Right lung (tissue), 5 donors: ENCODE data around the gene MAP3K5. TPM values are rescaled to one million over a fixed set of nuclear protein-coding genes. Genes with fewer than 3 reads are reported as not detected.
A peak's percentile ranks its signal among the peaks of the same experiment; 100 is the strongest.

Source experiments
- DNase-seq, 2 donors: peaks; one replicate each; pipeline ENCODE4 v3.0.0-alpha.2; 2013
- polyA plus RNA-seq, 5 donors: library from polyadenylated mRNA; unstranded; fragments of 120-200 nt; gene quantifications; one replicate each; pipeline versions ENCODE4 v1.2.1 to v1.2.3, GENCODE V29; 2013; ENCODE audit warnings: inconsistent platforms in 1 of 5, low replicate concordance in 1 of 5; ENCODE audit not compliant: insufficient read length in 5 of 5, insufficient read depth in 1 of 5

Gene MAP3K5
- polyA plus RNA-seq, 5 donors = 6.0 to 7.4 (median 7.0) TPM

GRCh38 chr6:136751522-136751956 is 40.7 kb downstream of the MAP3K5 start:
- no peak for DNase-seq

GRCh38 chr6:136750696-136751521 is 41.4 kb downstream of the MAP3K5 start:
- DNase-seq = no peak

- DNase-seq = no peak
These were observed 42.8 kb downstream of the MAP3K5 start for GRCh38 chr6:136749359-136749997.

- DNase-seq = no peak
These were observed 44.8 kb downstream of the MAP3K5 start for GRCh38 chr6:136747507-136747906.

- DNase-seq = no peak
These were observed 47.0 kb downstream of the MAP3K5 start for GRCh38 chr6:136745300-136745699.

- no peak for DNase-seq
These were observed 47.4 kb downstream of the MAP3K5 start for GRCh38 chr6:136744889-136745288.

- no peak for DNase-seq
These were observed 50.2 kb downstream of the MAP3K5 start for GRCh38 chr6:136742125-136742524.

GRCh38 chr6:136740050-136740974 is 52.0 kb downstream of the MAP3K5 start:
- no peak for DNase-seq

GRCh38 chr6:136739501-136739900 is 52.8 kb downstream of the MAP3K5 start:
- no peak for DNase-seq

- no peak for DNase-seq
These were observed 53.2 kb downstream of the MAP3K5 start for GRCh38 chr6:136739071-136739470.

GRCh38 chr6:136738692-136739057 is 53.6 kb downstream of the MAP3K5 start:
- DNase-seq = no peak

GRCh38 chr6:136737871-136738691 is 54.2 kb downstream of the MAP3K5 start:
- DNase-seq = peak; percentile 53 to 58

- no peak for DNase-seq
These were observed 54.9 kb downstream of the MAP3K5 start for GRCh38 chr6:136737374-136737844.

GRCh38 chr6:136736281-136736960 is 55.9 kb downstream of the MAP3K5 start:
- DNase-seq = no peak

- no peak for DNase-seq
These were observed 57.3 kb downstream of the MAP3K5 start for GRCh38 chr6:136734977-136735376.

GRCh38 chr6:136732889-136733288 is 59.4 kb downstream of the MAP3K5 start:
- DNase-seq = no peak

- no peak for DNase-seq
These were observed 62.4 kb downstream of the MAP3K5 start for GRCh38 chr6:136729832-136730231.

GRCh38 chr6:136728976-136729515 is 63.2 kb downstream of the MAP3K5 start:
- no peak for DNase-seq

- DNase-seq = no peak
These were observed 64.0 kb downstream of the MAP3K5 start for GRCh38 chr6:136728033-136728939.
